Progenitor cell of endocrine pancreas (in vitro differentiated cells): Measurements from ENCODE around the gene ZNF48. TPM values are rescaled to one million over a fixed set of nuclear protein-coding genes. Genes with fewer than 3 reads are reported as not detected.

Experiments
- DNase-seq: peaks from one replicate; pipeline ENCODE4 v3.0.0; 2021; ENCODE audit warnings: low spot score; ENCODE audit not compliant: unreplicated experiment
- H3K27ac Mint-ChIP-seq: 2 replicates; pipeline ENCODE4 v1.8.0; 2021; ENCODE audit warnings: mild to moderate bottlenecking, moderate library complexity, mixed read lengths
- H3K27me3 Mint-ChIP-seq: 2 replicates; pipeline ENCODE4 v1.8.0; 2021; ENCODE audit warnings: mixed read lengths
- H3K36me3 Mint-ChIP-seq: 2 replicates; pipeline ENCODE4 v1.8.0; 2022; ENCODE audit warnings: mixed read lengths; ENCODE audit not compliant: insufficient read depth
- H3K4me1 Mint-ChIP-seq: 2 replicates; pipeline ENCODE4 v1.8.0; 2021; ENCODE audit warnings: low read depth, mixed read lengths
- H3K4me3 Mint-ChIP-seq: 2 replicates; pipeline ENCODE4 v1.8.0; 2021; ENCODE audit warnings: low read depth, mild to moderate bottlenecking, moderate library complexity, mixed read lengths
- H3K9me3 Mint-ChIP-seq: 2 replicates; pipeline ENCODE4 v1.8.0; 2021; ENCODE audit warnings: low read depth, mixed read lengths
- CTCF ChIP-seq: fragments of 200-600 bp; sonication (generic); IDR thresholded peaks from one replicate; pipeline ENCODE4 v1.5.0; 2021; ENCODE audit warnings: antibody characterized with exemption, mild to moderate bottlenecking; ENCODE audit not compliant: unreplicated experiment
- total RNA-seq: library from RNA; stranded (reverse); gene quantifications from 2 replicates; pipeline ENCODE4 v1.2.1, GENCODE V29; 2021

The ZNF48 gene
- total RNA-seq, 1 donor from 2014 or later: 62.6 TPM

- no peaks in the 10 kb centered on the region for H3K27me3 Mint-ChIP-seq
These were observed 6.7 kb downstream of the ZNF48 start for GRCh38 chr16:30401768-30402425.

GRCh38 chr16:30406795-30407101, 11.5 kb downstream of the ZNF48 start:
- Mint-ChIP-seq H3K9me3 (no peaks in the 10 kb centered on the region), H3K4me1 (peaks cover 11% of the 10 kb centered on the region), H3K36me3 (peaks cover 2% of the 10 kb centered on the region), H3K27me3 (no peaks in the 10 kb centered on the region), H3K4me3 (peak overlapping the region; percentile 84), H3K27ac (peak overlapping the region; percentile 96)
- TF ChIP-seq CTCF: no peak
- no peak for DNase-seq

More at GRCh38 chr16:30401768-30402425, 6.7 kb downstream of the ZNF48 start:
- DNase-seq: no peak
- Mint-ChIP-seq H3K27ac (peak overlapping the region; percentile 65), H3K36me3 (peaks cover 8% of the 10 kb centered on the region), H3K4me3 (peak overlapping the region; percentile 77), H3K4me1 (peaks cover 16% of the 10 kb centered on the region), H3K9me3 (no peaks in the 10 kb centered on the region)
- TF ChIP-seq CTCF: no peak

GRCh38 chr16:30407102-30407803, 12.0 kb downstream of the ZNF48 start, which contains the start of gene ZNF771:
ZNF771 (plus strand) TSS chr16:30407606; CDS start chr16:30408054, 448 bp downstream.
- H3K4me3 Mint-ChIP-seq: peak within 1 kb of the TSS; percentile 84
- no peaks in the 10 kb centered on the region for H3K27me3 Mint-ChIP-seq
- TF ChIP-seq CTCF: peak; percentile 34
- peak; percentile 85 for DNase-seq
- peak within 1 kb of the TSS; percentile 96 for H3K27ac Mint-ChIP-seq
- H3K9me3 Mint-ChIP-seq: no peaks in the 10 kb centered on the region
- peaks cover 10% of the 10 kb centered on the region for H3K4me1 Mint-ChIP-seq
- H3K36me3 Mint-ChIP-seq: peaks cover 5% of the 10 kb centered on the region

- Mint-ChIP-seq H3K4me3 (peak overlapping the region; percentile 73), H3K27ac (peak overlapping the region; percentile 5), H3K4me1 (peaks cover 10% of the 10 kb centered on the region), H3K27me3 (no peaks in the 10 kb centered on the region), H3K36me3 (peaks cover 5% of the 10 kb centered on the region), H3K9me3 (no peaks in the 10 kb centered on the region)
- no peak for DNase-seq
- TF ChIP-seq CTCF: no peak
These were observed 12.7 kb downstream of the ZNF48 start for GRCh38 chr16:30407804-30408534.
